GM12878 (cell line): ENCODE measurements around the gene EVA1A. TPM values are rescaled to one million over a fixed set of nuclear protein-coding genes. Genes with fewer than 3 reads are reported as not detected.

ENCODE experiments used
- ATAC-seq: fragments of 200-7000 bp; cut with Tn5 transposase; 3 replicates; pipeline ENCODE4 v1.9.1; 2020; ENCODE audit warnings: mild to moderate bottlenecking, moderate library complexity
- BruUV-seq: library from RNA; stranded (reverse); fragments of 400-500 nt; replicated peaks from 2 replicates; lab custom pipeline; 2021; lab: Mats Ljungman, UMichigan
- CTCF ChIA-PET: fragments of 300-600 bp; sonication (Branson Sonifier 250); formaldehyde crosslinking; extraction: SDS; loops from one replicate; lab custom pipeline; 2021; ENCODE audit warnings: inconsistent platforms; lab: Yijun Ruan, JAX
- POLR2A ChIA-PET: fragments of 350-600 bp; formaldehyde crosslinking; extraction: SDS; loops from one replicate; lab custom pipeline; 2021; ENCODE audit warnings: inconsistent platforms; lab: Charles Lee
- RAD21 ChIA-PET: fragments of 300-600 bp; sonication (Branson Sonifier 250); formaldehyde crosslinking; loops from one replicate; lab custom pipeline; 2023; ENCODE audit warnings: antibody characterized with exemption; ENCODE audit not compliant: unreplicated experiment; lab: Charles Lee
- SMC1A ChIA-PET: fragments of 300-600 bp; sonication (Branson Sonifier 250); formaldehyde crosslinking; loops from one replicate; lab custom pipeline; 2023; ENCODE audit not compliant: unreplicated experiment, uncharacterized antibody; lab: Charles Lee
- DNase-seq: peaks from one replicate; pipeline ENCODE4 v3.0.0-alpha.2; 2011; ENCODE audit warnings: low read depth, low spot score
- FAIRE-seq: peaks from 3 replicates; lab custom pipeline; 2011; peaks lifted over from hg19 to GRCh38; lab: Jason Lieb, UNC
- H2AFZ ChIP-seq: 2 replicates; pipeline ENCODE4 v1.6.0; 2011; ENCODE audit warnings: low read depth, low read length, control low read depth; ENCODE audit not compliant: control insufficient read depth
- H3K27ac ChIP-seq: 2 replicates; pipeline ENCODE4 v1.5.1; 2011; ENCODE audit warnings: control low read depth; ENCODE audit not compliant: control insufficient read depth, insufficient read depth
- H3K27me3 ChIP-seq, 2 experiments: replicated peaks in 1 of 2; 2 replicates each; pipeline versions ENCODE4 v1.6.0 to v1.6.1; 2011; ENCODE audit warnings: low read length in 1 of 2; ENCODE audit not compliant: control insufficient read depth in 2 of 2, insufficient read depth in 2 of 2
- H3K36me3 ChIP-seq, 2 experiments: 2 replicates each; pipeline ENCODE4 v1.5.1; 2011; ENCODE audit warnings: low read length in 1 of 2; ENCODE audit not compliant: control insufficient read depth in 2 of 2, insufficient read depth in 2 of 2
- H3K4me1 ChIP-seq: 2 replicates; pipeline ENCODE4 v1.6.1; 2011; ENCODE audit warnings: mild to moderate bottlenecking, low read length, moderate library complexity, mixed read lengths; ENCODE audit not compliant: control insufficient read depth, insufficient read depth
- H3K4me2 ChIP-seq: 2 replicates; pipeline ENCODE4 v1.6.0; 2011; ENCODE audit warnings: control low read depth; ENCODE audit not compliant: control insufficient read depth, insufficient read depth
- H3K4me3 ChIP-seq: fragments of 200-600 bp; sonication (generic); 2 replicates; pipeline ENCODE4 v1.5.1; 2016
- H3K79me2 ChIP-seq: 2 replicates; pipeline ENCODE4 v1.6.0; 2011; ENCODE audit warnings: low read length; ENCODE audit not compliant: control insufficient read depth, insufficient read depth
- H3K9ac ChIP-seq: 2 replicates; pipeline ENCODE4 v1.8.0; 2011; ENCODE audit warnings: low read length, control low read depth, mixed read lengths; ENCODE audit not compliant: control insufficient read depth, insufficient read depth
- H3K9me3 ChIP-seq: replicated peaks from 3 replicates; pipeline ENCODE4 v1.5.1; 2011; ENCODE audit warnings: mild to moderate bottlenecking, low read length; ENCODE audit not compliant: control insufficient read depth, insufficient read depth
- H4K20me1 ChIP-seq: 2 replicates; pipeline ENCODE4 v1.6.0; 2011; ENCODE audit not compliant: control insufficient read depth, insufficient read depth
- BHLHE40 ChIP-seq, 2 experiments: fragments of 450-650 bp in 1 of 2; IDR thresholded peaks; 2 replicates each; pipeline ENCODE4 v1.6.1; 2011 to 2017; ENCODE audit warnings: low read depth in 2 of 2, borderline replicate concordance in 1 of 2, improper control_type of control experiment in 1 of 2, low read length in 1 of 2, mild to moderate bottlenecking in 1 of 2
- EP300 ChIP-seq, 2 experiments: fragments of 150-350 bp in 1 of 2; IDR thresholded peaks; 2 replicates each; pipeline ENCODE4 v1.6.1; 2011 to 2012; ENCODE audit warnings: low read depth in 2 of 2, low read length in 2 of 2, borderline replicate concordance in 1 of 2, improper control_type of control experiment in 1 of 2, inconsistent platforms in 1 of 2; ENCODE audit not compliant: control insufficient read depth in 1 of 2
- HDAC2 ChIP-seq: fragments of 200-600 bp; sonication (generic); IDR thresholded peaks from 2 replicates; pipeline ENCODE4 v1.6.1; 2017
- JUND ChIP-seq: IDR thresholded peaks from 2 replicates; pipeline ENCODE4 v1.6.1; 2012; ENCODE audit warnings: low read depth, mild to moderate bottlenecking, low read length, improper control_type of control experiment, moderate library complexity
- LARP7 ChIP-seq: fragments of 450-650 bp; IDR thresholded peaks from 2 replicates; pipeline ENCODE4 v1.6.1; 2017; ENCODE audit warnings: mild to moderate bottlenecking
- MAX ChIP-seq: IDR thresholded peaks from 2 replicates; pipeline ENCODE4 v1.6.1; 2012; ENCODE audit warnings: low read depth, low read length, improper control_type of control experiment
- MTA3 ChIP-seq: IDR thresholded peaks from 2 replicates; pipeline ENCODE4 v1.6.1; 2012; ENCODE audit warnings: low read length, inconsistent platforms, borderline replicate concordance
- MYB ChIP-seq: fragments of 150-350 bp; IDR thresholded peaks from 2 replicates; pipeline ENCODE4 v1.6.1; 2014; ENCODE audit warnings: mild to moderate bottlenecking, low read depth, low read length, borderline replicate concordance
- MYC ChIP-seq: IDR thresholded peaks from 2 replicates; pipeline ENCODE4 v1.6.1; 2011; ENCODE audit warnings: mild to moderate bottlenecking, low read length, moderate library complexity, inconsistent platforms; ENCODE audit not compliant: insufficient read depth, insufficient replicate concordance, insufficient read length, severe bottlenecking
- POLR2A ChIP-seq: IDR thresholded peaks from 2 replicates; pipeline ENCODE4 v1.6.1; 2011; ENCODE audit warnings: low read depth, mild to moderate bottlenecking, low read length
- SMAD1 ChIP-seq: fragments of 450-650 bp; IDR thresholded peaks from 2 replicates; pipeline ENCODE4 v1.6.1; 2018; ENCODE audit warnings: mild to moderate bottlenecking, low read depth; ENCODE audit not compliant: partially characterized antibody
- SMARCA5 ChIP-seq: fragments of 450-650 bp; IDR thresholded peaks from 2 replicates; pipeline ENCODE4 v1.6.1; 2017; ENCODE audit warnings: mild to moderate bottlenecking
- SREBF1 ChIP-seq: IDR thresholded peaks from 2 replicates; pipeline ENCODE4 v1.6.1; 2012; ENCODE audit warnings: mild to moderate bottlenecking, low read length
- TBL1XR1 ChIP-seq: IDR thresholded peaks from 2 replicates; pipeline ENCODE4 v1.6.1; 2012; ENCODE audit warnings: low read depth, low read length, improper control_type of control experiment
- YY1 ChIP-seq: IDR thresholded peaks from 2 replicates; pipeline ENCODE4 v1.6.1; 2011; ENCODE audit warnings: low read depth, mild to moderate bottlenecking, low read length
- ZNF24 ChIP-seq: fragments of 450-650 bp; IDR thresholded peaks from 2 replicates; pipeline ENCODE4 v1.6.1; 2017; ENCODE audit warnings: antibody characterized with exemption, mild to moderate bottlenecking
- ZNF592 ChIP-seq: fragments of 450-650 bp; IDR thresholded peaks from 2 replicates; pipeline ENCODE4 v1.6.1; 2017; ENCODE audit warnings: mild to moderate bottlenecking, moderate library complexity
- ZZZ3 ChIP-seq: IDR thresholded peaks from 2 replicates; pipeline ENCODE4 v1.6.1; 2011; ENCODE audit warnings: low read depth; ENCODE audit not compliant: control insufficient read depth, insufficient read length
- WGBS: methylation state at CpG from one replicate; pipeline ENCODE4 v1.1.6; 2016; ENCODE audit warnings: low lambda C conversion rate; ENCODE audit not compliant: insufficient replicate concordance, insufficient coverage; ENCODE audit errors: missing lambda C conversion rate; 5-methylcytosine and 5-hydroxymethylcytosine counted together
- in situ Hi-C: fragments of 300-500 bp; cut with MboI; formaldehyde crosslinking; loops from 9 replicates; pipeline ENCODE4 v1.14.3; 2018; ENCODE audit warnings: mixed read lengths
- intact Hi-C: fragments of 100-400 bp; cut with micrococcal nuclease; formaldehyde crosslinking; loops from one replicate; pipeline ENCODE4 v1.14.2; 2022; ENCODE audit not compliant: unreplicated experiment
- polyA plus RNA-seq, 11 experiments: library from polyadenylated mRNA; depleted of rRNA in 4 of 11; unstranded in 6 of 11; stranded (reverse) in 5 of 11; fragments of >200 nt; fragmentation: Nextera tagmentation in 4 of 11; fragmentation: Illumina TruSeq in 1 of 11; extraction: Ambion mirVana in 4 of 11; extraction: Trizol in 1 of 11; gene quantifications; 1 replicate in 1 of 11; 2 replicates in 10 of 11; pipeline versions ENCODE4 v1.2.1 to v1.2.3, GENCODE V29; 2011 to 2016; ENCODE audit warnings: inconsistent platforms in 2 of 11, missing spikeins in 2 of 11, low read depth in 1 of 11
- total RNA-seq, 4 experiments: library from RNA; depleted of rRNA in 3 of 4; stranded (reverse); fragments of >200 nt in 3 of 4; fragmentation: Illumina TruSeq in 1 of 4; extraction: Trizol in 1 of 4; gene quantifications; 2 replicates each; pipeline versions ENCODE4 v1.2.1 to v1.2.3, GENCODE V29; 2013 to 2021
- TF ChIP-seq, protein P1 (sequence below): fragments of 450-650 bp; IDR thresholded peaks from 2 replicates; pipeline ENCODE4 v1.6.1; 2014; ENCODE audit warnings: mild to moderate bottlenecking

The EVA1A gene
- total and polyA plus RNA-seq, 10 of the 15 experiments (the other 5 are each of a cell fraction or from before 2014, with no cell fraction given) = 0.13 to 1.0 (median 0.34) TPM; not detected in 5

GRCh38 chr2:75598589-75599155 is 37.9 kb upstream of the EVA1A start:
- H3K4me2 ChIP-seq = no peak overlapping the region
- no peak overlapping the region for H2AFZ ChIP-seq
- 64% methylated on average over 8 of the region's 8 CpGs for WGBS
- RAD21 ChIA-PET = no interaction called here
- no TSS peak for BruUV-seq
- no peaks in the 10 kb centered on the region for H3K9me3 ChIP-seq
- H3K4me3 ChIP-seq = no peak overlapping the region
- intact Hi-C loops (no loop called here), in situ Hi-C loops (no loop called here)
- no peaks in the 10 kb centered on the region for H3K36me3 ChIP-seq
- POLR2A ChIA-PET = no interaction called here
- FAIRE-seq (no peak), ATAC-seq (no peak), DNase-seq (no peak)
- CTCF ChIA-PET = interaction anchor here (1.2 kb wide), 1 partner anchor 131 kb away, joined by 3 read pairs; no protein-coding TSS in a partner anchor
- SMC1A ChIA-PET = interaction anchor here (1.0 kb wide), 1 partner anchor 10 kb away, joined by 3 read pairs; no protein-coding TSS in a partner anchor
- no peak for TF ChIP-seq LARP7
- TF ChIP-seq ZZZ3 = no peak
- no peak for TF ChIP-seq MAX
- no peak for TF ChIP-seq HDAC2
- TF ChIP-seq, protein P1, sequence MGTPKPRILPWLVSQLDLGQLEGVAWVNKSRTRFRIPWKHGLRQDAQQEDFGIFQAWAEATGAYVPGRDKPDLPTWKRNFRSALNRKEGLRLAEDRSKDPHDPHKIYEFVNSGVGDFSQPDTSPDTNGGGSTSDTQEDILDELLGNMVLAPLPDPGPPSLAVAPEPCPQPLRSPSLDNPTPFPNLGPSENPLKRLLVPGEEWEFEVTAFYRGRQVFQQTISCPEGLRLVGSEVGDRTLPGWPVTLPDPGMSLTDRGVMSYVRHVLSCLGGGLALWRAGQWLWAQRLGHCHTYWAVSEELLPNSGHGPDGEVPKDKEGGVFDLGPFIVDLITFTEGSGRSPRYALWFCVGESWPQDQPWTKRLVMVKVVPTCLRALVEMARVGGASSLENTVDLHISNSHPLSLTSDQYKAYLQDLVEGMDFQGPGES = no peak
- TF ChIP-seq MYC = no peak
- TF ChIP-seq BHLHE40 (IDR thresholded peaks at IDR 0.05; ENCODE audit: borderline replicate concordance in 1 of 2, low read depth in 2 of 2, low read length in 1 of 2) = no peak
- TF ChIP-seq SMAD1 = no peak
- TF ChIP-seq ZNF592 = no peak
- TF ChIP-seq MTA3 = no peak
- TF ChIP-seq SREBF1 = no peak
- TF ChIP-seq SMARCA5 = no peak
- TF ChIP-seq YY1 = no peak
- no peak for TF ChIP-seq TBL1XR1
- TF ChIP-seq MYB = no peak
- TF ChIP-seq POLR2A = no peak
- TF ChIP-seq JUND = no peak
- TF ChIP-seq ZNF24 = no peak
- TF ChIP-seq EP300 (IDR thresholded peaks at IDR 0.05; ENCODE audit: borderline replicate concordance in 1 of 2, control insufficient read depth in 1 of 2, low read depth in 2 of 2, low read length in 2 of 2) = no peak
- no peaks in the 10 kb centered on the region for H4K20me1 ChIP-seq
- H3K9ac ChIP-seq = no peak overlapping the region
- H3K27ac ChIP-seq = no peak overlapping the region
- no peaks in the 10 kb centered on the region for H3K4me1 ChIP-seq
- no peaks in the 10 kb centered on the region for H3K79me2 ChIP-seq
- H3K27me3 ChIP-seq = no peaks in the 10 kb centered on the region; a peak in 1 of 4 replicates
